ENCODE measurements around the gene PALB2. TPM values are rescaled to one million over a fixed set of nuclear protein-coding genes. Genes with fewer than 3 reads are reported as not detected.

PALB2 gene
- total and polyA plus RNA-seq, 3 donors from 2014 or later = 14.4 to 26.8 (median 24.6) TPM

GRCh38 chr16:23566724-23567123 lies 74.4 kb downstream of the PALB2 start:
- Histone ChIP-seq H3K27me3 (no peaks in the 10 kb centered on the region), H3K27ac (peak overlapping the region; percentile 35 to 80), H3K9me3 (no peaks in the 10 kb centered on the region), H3K4me3 (no peak overlapping the region), H3K4me1 (peaks cover 31% of the 10 kb centered on the region), H3K36me3 (ENCODE audit: low read depth, missing control alignments) (no peaks in the 10 kb centered on the region)
- no peak for TF ChIP-seq POLR2A (IDR thresholded peaks at IDR 0.05)
- no peak for TF ChIP-seq CTCF (IDR thresholded peaks at IDR 0.05)
- no peak for DNase-seq
- WGBS, 2 donors = 90 to 97% methylated on average over 8 of the region's 8 CpGs
- intact Hi-C loops (cut with DNase I; ENCODE audit: low total_unique reads) = no loop called here

- peaks cover 35% of the 10 kb centered on the region for H3K4me1 ChIP-seq
- H3K4me3 ChIP-seq = no peak overlapping the region
- intact Hi-C loops (cut with DNase I; ENCODE audit: low total_unique reads) = no loop called here
- peak; percentile 87 for DNase-seq
- H3K36me3 ChIP-seq (ENCODE audit: low read depth, missing control alignments) = no peaks in the 10 kb centered on the region
- TF ChIP-seq POLR2A (IDR thresholded peaks at IDR 0.05) (no peak), CTCF (IDR thresholded peaks at IDR 0.05) (no peak)
- 39 to 44% methylated on average over 9 of the region's 9 CpGs for WGBS, 2 donors
- H3K27me3 ChIP-seq = no peaks in the 10 kb centered on the region
- peak overlapping the region; percentile 35 to 80 for H3K27ac ChIP-seq
- H3K9me3 ChIP-seq = no peaks in the 10 kb centered on the region
Observed at GRCh38 chr16:23564575-23565363, 76.3 kb downstream of the PALB2 start.

- WGBS, 2 donors = 70 to 71% methylated on average over 6 of the region's 6 CpGs
- H3K4me3 ChIP-seq = no peak overlapping the region
Observed at GRCh38 chr16:23563186-23563585, 77.9 kb downstream of the PALB2 start.

DNA sequence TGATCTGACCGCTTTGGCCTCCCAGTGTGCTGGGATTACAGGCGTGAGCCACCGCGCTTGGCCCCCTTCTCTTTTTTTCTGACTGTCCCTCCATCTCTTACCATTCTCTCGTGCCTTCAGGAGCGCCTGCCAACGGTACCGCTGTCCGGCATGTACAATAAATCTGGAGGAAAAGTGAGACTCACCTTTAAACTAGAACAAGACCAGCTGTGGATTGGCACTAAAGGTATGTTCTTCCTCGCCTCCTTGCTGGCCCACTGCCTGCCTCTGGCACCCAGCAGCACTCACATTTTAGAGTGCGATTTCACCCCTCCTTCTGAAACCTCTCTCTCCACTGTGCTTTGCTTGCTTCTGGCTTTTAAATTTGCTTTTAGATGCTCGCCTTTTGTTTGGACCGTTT lies 78.6 kb downstream of the PALB2 start:
- Histone ChIP-seq H3K4me1 (peaks cover 51% of the 10 kb centered on the region), H3K4me3 (no peak overlapping the region), H3K36me3 (ENCODE audit: low read depth, missing control alignments) (no peaks in the 10 kb centered on the region), H3K27me3 (no peaks in the 10 kb centered on the region), H3K9me3 (no peaks in the 10 kb centered on the region), H3K27ac (peak overlapping the region; percentile 35 to 80)
- WGBS, 2 donors = 90 to 92% methylated on average over 13 of the region's 13 CpGs
- TF ChIP-seq POLR2A (IDR thresholded peaks at IDR 0.05) (no peak), CTCF (IDR thresholded peaks at IDR 0.05) (no peak)
- intact Hi-C loops (cut with DNase I; ENCODE audit: low total_unique reads) = no loop called here
- DNase-seq = no peak

More at GRCh38 chr16:23563186-23563585, 77.9 kb downstream of the PALB2 start:
- TF ChIP-seq CTCF (IDR thresholded peaks at IDR 0.05) (no peak), POLR2A (IDR thresholded peaks at IDR 0.05) (no peak)
- Histone ChIP-seq H3K9me3 (no peaks in the 10 kb centered on the region), H3K4me1 (peaks cover 51% of the 10 kb centered on the region), H3K36me3 (ENCODE audit: low read depth, missing control alignments) (no peaks in the 10 kb centered on the region), H3K27me3 (no peaks in the 10 kb centered on the region), H3K27ac (peak overlapping the region; percentile 35 to 80)
- intact Hi-C loops (cut with DNase I; ENCODE audit: low total_unique reads) = no loop called here
- peak; percentile 72 for DNase-seq

DNA sequence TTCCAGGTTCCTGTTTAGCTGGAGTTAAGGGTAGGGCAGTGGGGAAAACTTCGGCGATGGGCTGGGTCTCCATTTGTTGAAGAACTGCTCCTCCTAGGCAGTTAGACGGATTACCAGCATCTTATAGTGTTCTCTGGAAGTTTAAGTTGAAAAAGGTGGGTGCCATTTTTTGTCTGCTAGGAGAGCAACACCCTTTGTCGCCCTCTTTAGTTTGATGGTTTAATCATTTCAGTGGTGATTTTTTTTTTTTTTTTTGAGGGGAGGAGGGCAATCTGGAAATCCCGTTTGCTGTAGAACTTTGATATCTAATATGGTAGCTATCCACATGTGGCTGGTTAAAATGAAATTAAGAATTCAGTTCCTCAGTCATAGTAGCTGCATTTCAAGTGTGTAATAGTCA lies 79.5 kb downstream of the PALB2 start:
- H3K27ac ChIP-seq = peak overlapping the region; percentile 51 to 55
- intact Hi-C loops (cut with DNase I; ENCODE audit: low total_unique reads) = no loop called here
- 80 to 84% methylated on average over 5 of the region's 5 CpGs for WGBS, 2 donors
- TF ChIP-seq POLR2A (IDR thresholded peaks at IDR 0.05) (no peak), CTCF (IDR thresholded peaks at IDR 0.05) (no peak)
- peaks cover 54% of the 10 kb centered on the region for H3K4me1 ChIP-seq
- H3K36me3 ChIP-seq (ENCODE audit: low read depth, missing control alignments) = no peaks in the 10 kb centered on the region
- no peak for DNase-seq
- H3K9me3 ChIP-seq = no peaks in the 10 kb centered on the region
- no peaks in the 10 kb centered on the region for H3K27me3 ChIP-seq
- H3K4me3 ChIP-seq = no peak overlapping the region

All from testis (tissue), 3 donors.